ENCODE results near the gene FBXL17.
"Not testable (repeated sequence)": the region's sequence is repeated elsewhere in the genome, so short reads cannot be mapped to it uniquely, and the experiment has no call there.

The FBXL17 gene

GRCh38 chr5:108164574-108164973 lies 217.3 kb downstream of the FBXL17 start:
- DNase-seq (ENCODE audit: low read depth in 2 of 2), result no peak

- DNase-seq (ENCODE audit: low read depth in 2 of 2), result not testable (repeated sequence)
Measured at GRCh38 chr5:108152854-108153253, 229.0 kb downstream of the FBXL17 start.

- DNase-seq (ENCODE audit: low read depth in 2 of 2), result no peak
Measured at GRCh38 chr5:108149369-108149768, 232.5 kb downstream of the FBXL17 start.

- no peak for DNase-seq (ENCODE audit: low read depth in 2 of 2)
Measured at GRCh38 chr5:108148715-108149139, 233.2 kb downstream of the FBXL17 start.

DNA sequence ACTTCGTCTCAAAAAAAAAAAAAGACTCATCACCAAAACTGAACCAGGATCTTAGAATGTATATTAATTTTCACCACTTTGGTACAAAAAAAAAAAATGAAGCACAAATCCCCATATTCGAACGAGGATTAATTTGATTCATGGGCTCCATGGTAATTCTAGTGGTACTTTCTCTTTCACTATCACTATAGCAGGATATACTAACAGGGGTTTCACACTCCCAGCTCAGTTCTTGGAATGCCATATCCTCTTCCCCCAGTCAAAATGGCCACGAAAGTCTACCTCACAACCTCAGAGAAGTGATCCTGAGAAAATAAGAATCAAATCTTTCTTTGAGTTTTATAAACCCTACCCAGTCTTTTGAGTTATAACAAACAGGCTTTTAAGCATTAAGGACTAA lies 235.7 kb downstream of the FBXL17 start:
- no peak for DNase-seq (ENCODE audit: low read depth in 2 of 2)

DNA sequence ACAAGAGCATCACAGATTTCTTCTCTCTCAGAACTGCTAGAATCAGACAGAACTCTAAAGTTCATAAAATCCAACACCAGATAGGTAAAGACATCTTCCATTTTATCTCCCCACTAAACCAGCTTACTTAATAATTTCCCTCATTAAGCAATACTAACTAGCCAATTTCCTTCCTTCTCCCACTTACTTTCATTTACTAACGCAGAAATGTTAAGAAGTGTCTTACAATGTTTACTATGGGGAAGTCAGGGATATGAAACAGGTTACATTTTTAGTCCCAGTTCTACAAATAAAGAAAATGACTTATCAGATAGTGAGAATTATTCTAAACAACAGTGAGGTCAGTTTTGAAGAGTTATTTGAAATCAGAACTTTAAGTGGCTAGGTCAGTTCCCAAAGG lies 236.5 kb downstream of the FBXL17 start:
- DNase-seq (ENCODE audit: low read depth in 2 of 2), result no peak

- DNase-seq (ENCODE audit: low read depth in 2 of 2), result no peak
Measured at GRCh38 chr5:108144332-108144731, 237.6 kb downstream of the FBXL17 start.

DNA sequence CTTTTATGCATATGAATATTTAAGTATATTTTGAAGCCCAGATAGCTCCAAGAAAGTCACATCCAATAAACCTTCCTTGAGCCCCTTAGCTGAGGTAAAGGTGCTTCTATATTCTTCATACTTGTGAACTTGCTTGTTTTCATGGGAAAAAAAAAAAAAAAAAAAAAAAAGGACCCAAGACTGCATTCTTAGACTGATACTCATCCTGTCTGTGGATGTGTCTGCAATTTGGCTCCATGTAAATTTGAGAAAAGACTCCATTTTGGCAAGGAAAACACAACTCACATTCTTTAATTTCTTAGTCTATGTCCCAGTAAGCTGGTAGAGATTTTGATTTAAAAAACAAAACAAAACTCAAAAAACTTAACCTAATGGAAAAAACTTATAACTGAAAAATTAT lies 238.3 kb downstream of the FBXL17 start:
- DNase-seq (ENCODE audit: low read depth in 2 of 2), result no peak

DNA sequence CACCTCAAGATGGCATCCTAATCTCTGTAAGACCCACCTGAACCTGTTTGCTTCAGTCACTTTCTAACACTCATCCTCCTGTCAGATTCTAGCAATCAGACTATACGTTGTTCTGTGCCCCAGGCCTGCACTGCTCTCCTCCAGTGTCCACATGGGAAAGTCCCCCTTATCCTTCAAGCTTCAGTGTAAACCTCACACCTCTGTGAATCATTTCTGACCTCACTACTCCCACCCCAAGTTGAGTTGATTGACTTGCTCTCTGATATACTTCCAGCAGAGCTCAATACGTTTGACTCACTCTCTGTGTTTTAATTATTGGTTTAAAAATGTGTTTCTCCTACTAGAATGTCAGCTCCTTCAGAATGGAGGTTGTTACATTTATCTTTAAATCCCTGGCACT lies 240.2 kb downstream of the FBXL17 start:
- no peak for DNase-seq (ENCODE audit: low read depth in 2 of 2)

GRCh38 chr5:108136493-108136892 lies 245.4 kb downstream of the FBXL17 start:
- DNase-seq (ENCODE audit: low read depth in 2 of 2), result no peak

DNA sequence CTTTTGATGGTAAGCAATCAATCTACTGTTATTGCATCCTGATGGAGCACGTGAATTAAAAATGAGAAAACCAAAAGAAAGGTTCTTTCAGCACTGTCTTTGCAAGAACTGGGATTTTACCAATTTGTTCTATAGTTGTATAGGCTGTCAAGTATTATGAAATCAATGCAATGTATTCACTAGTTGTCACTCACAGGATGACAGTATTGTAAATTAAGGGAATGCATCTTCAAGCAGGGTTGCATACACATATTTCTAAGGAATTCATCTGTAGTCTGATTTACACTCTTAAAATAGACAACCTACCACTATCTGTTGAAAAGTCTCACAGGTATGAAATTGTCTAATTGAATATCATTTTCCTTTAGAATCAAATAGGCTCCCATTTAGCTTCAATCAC lies 252.8 kb downstream of the FBXL17 start:
- no peak for DNase-seq (ENCODE audit: low read depth in 2 of 2)

GRCh38 chr5:108125771-108126511 lies 256.0 kb downstream of the FBXL17 start:
- DNase-seq (ENCODE audit: low read depth in 2 of 2), result no peak

- no peak for DNase-seq (ENCODE audit: low read depth in 2 of 2)
Measured at GRCh38 chr5:108124596-108124995, 257.3 kb downstream of the FBXL17 start.

- DNase-seq (ENCODE audit: low read depth in 2 of 2), result no peak
Measured at GRCh38 chr5:108122702-108123101, 259.2 kb downstream of the FBXL17 start.

DNA sequence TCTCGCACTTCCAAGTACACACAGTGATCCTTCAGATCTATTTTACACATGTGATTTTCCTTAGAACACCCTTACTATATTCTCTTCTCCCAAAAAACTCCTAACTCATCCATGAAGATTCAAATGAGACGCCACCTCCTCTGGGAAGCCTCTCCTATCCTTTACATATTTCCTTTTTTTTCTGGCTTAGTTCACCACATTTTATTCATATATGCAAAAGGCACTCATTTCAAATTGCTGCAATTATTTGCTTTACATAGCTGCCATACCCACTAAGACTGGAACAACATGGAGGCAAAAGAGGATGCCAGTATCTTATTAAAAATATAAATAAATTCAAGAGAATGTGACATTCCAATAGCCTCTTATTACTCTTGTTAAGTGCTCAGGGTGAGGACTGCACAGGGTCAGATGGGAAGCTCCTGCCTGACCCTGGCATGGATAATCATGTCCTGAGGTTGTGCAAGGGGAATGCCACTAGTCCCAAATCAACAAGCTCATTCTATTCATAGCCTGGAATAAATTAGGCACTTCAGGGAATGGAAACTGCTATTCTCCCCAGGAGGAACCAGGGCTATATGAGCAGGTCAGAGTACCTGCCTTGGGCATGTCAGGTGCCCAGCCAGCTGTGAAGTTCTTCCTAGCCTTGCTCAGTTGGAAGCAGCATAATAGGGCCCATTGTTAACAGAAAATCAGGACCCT lies 262.9 kb downstream of the FBXL17 start:
- no peak for DNase-seq (ENCODE audit: low read depth in 2 of 2)

DNA sequence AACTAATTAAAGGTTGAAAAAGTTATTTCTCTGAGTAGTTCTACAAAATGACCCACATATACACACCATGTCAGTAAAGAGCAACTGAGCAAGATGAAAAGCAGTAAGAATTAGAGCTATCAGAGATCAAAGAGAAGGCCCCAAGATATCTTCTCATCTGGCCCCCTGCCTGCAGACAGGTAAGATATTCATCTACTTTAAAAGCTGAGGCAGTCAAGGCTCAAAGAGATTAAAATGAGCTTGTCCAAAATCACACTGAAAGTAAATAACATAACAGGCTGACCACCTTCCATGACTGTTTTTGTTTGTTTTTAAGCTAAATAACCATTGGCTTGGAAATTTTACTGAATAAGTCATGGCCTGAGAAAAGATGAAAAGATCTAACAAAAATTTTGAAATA lies 266.2 kb downstream of the FBXL17 start:
- no peak for DNase-seq (ENCODE audit: low read depth in 2 of 2)

DNA sequence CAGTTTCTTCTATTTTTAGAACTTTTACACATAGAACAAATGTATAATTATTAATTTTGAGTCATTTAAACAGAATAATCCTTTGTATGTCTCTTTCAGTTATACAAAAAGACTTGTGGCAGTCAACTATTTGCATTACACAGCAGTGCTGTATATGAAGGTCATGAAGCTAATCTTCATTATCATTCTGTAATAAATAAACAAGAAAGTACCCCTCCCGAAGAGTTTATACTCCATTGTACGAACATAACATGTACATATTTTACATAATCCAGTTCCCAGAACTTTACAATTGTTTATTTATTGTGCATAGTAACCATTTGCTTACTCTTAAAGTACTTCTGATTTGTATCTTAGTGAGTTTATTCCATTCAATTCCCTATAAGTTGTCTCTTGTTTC lies 267.9 kb downstream of the FBXL17 start:
- no peak for DNase-seq (ENCODE audit: low read depth in 2 of 2)

DNA sequence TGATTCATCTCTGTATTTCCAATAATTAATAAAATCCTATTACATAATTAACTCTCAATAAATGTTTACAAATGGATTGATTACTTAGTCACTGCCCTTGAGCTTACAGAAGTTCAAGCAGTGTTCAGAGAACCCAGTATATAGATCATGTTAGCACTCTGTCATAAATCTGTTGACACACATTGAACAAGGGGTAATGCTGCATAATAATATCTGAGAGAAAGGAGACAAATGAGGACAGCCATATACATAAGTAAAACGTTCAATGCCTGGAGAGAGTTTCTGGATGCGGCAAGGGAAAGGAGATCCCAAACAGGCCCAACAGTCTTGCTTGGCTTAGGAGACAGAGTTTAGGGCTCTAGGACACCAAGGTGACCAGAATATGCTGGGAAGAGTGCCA lies 270.2 kb downstream of the FBXL17 start:
- DNase-seq (ENCODE audit: low read depth in 2 of 2), result no peak

DNA sequence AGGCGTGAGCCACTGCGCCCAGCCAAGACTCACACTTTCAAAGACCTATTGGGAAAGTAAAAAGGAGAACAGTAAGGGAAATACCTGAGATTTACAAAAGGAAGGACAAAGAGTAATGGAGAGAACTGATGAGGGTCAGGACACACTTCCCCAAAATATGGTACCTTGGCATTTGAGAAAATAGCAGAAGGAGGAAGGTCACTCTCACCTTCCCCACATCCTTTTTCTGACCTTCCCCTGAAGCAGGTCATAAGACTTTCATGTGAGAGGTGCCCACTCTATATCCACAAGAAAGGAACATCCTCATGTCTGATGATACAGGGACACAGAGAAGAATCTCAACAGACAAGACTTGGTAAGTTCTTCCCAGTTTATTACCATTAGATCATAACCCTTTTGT lies 272.8 kb downstream of the FBXL17 start:
- DNase-seq (ENCODE audit: low read depth in 2 of 2), result no peak

DNA sequence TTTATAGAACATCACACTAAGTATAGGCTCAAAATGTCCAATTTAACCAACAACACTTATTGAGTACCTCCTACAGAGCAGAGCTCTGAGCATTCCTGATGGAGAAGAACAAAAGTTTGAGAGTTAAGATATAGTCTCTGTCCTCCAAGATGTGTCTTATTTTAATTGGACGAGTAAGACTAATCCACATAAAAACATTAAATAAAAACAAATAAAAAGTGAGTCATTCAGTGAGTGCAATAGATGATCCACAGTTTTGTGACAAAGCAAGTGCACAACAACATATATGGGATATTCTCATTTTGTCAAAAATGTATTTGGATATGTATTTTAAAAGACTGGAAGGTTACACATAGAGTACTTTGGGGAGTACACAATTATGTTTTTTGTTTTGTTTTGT lies 277.4 kb downstream of the FBXL17 start:
- DNase-seq (ENCODE audit: low read depth in 2 of 2), result no peak

- DNase-seq (ENCODE audit: low read depth in 2 of 2), result no peak
Measured at GRCh38 chr5:108102463-108102862, 279.4 kb downstream of the FBXL17 start.

DNA sequence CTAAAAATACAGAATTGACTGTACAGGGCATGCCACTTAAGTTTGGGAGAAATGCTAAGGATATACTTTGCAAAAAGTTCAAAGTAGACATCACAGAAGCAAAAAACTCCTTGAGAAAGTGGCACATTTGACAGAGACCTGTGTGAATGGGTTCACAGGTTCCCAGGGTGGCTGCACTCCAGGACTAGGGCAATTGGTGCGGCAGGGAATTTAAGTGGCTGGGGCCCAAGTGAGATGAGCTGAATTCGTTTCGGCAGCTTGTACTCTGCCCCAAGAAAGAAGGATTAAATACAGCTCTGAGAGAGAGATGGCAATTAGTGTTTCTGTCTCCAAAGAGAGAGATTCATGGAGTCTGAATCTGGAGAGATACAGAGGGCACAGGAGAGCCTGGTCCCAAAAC lies 280.1 kb downstream of the FBXL17 start:
- DNase-seq (ENCODE audit: low read depth in 2 of 2), result no peak

GRCh38 chr5:108101130-108101529 lies 280.8 kb downstream of the FBXL17 start:
- no peak for DNase-seq (ENCODE audit: low read depth in 2 of 2)

GRCh38 chr5:108094800-108095199 lies 287.1 kb downstream of the FBXL17 start:
- DNase-seq (ENCODE audit: low read depth in 2 of 2), result no peak

All from stimulated activated CD4-positive, alpha-beta T cell treated with anti-CD3 and anti-CD28 coated beads, Interleukin-4, amount 100 ng/mL, for 48 hours (primary cell).